NCI-H1105 treated with DMSO at 0.1 percent for 48 hours (cell line): ENCODE data around the gene LRPAP1.
"Not testable (repeated sequence)": the region's sequence is repeated elsewhere in the genome, so short reads cannot be mapped to it uniquely, and the experiment has no call there.

Experiments
- DNase-seq: peaks from one replicate; lab custom pipeline; 2025; lab: John Stamatoyannopoulos, UW

LRPAP1 gene

DNA sequence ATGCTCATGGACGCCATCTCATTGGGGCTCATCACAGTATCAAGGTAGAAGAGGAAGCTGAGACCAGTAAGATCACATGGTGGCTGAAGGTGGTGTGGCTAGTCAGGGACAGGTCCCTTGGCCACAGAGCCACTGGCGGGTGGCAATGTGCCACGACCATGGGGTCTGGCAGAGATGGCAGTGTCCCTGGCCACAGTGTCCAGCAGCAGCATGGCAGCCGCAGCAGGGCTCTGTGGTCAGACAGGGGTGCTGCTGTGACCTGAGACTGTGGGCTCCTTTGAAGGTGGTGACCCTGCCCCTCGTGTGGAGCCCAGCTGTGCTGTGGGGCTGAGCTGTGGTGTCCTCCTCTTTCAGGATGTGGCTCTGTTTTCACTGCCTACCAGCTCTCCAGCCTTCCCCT, 71.3 kb downstream of the LRPAP1 start:
- no peak for DNase-seq

DNA sequence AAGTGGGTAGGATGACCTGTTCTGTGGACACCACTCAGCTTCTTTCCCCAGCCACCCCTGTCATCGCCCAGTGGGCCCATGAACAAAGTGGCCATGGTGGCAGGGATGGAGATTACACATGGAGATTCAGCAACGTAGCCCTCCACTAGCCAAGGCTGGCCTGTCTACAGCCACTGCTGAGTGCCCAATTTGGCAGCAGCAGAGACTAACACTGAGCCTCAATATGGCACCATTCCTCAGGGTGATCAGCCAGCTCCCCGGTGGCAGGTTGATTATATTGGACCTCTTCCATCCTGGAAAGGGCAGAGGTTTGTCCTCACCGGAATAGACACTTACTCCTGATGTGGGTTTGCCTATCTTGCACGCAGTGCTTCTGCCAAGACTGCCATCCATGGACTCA, 73.1 kb downstream of the LRPAP1 start:
- not testable (repeated sequence) for DNase-seq

DNA sequence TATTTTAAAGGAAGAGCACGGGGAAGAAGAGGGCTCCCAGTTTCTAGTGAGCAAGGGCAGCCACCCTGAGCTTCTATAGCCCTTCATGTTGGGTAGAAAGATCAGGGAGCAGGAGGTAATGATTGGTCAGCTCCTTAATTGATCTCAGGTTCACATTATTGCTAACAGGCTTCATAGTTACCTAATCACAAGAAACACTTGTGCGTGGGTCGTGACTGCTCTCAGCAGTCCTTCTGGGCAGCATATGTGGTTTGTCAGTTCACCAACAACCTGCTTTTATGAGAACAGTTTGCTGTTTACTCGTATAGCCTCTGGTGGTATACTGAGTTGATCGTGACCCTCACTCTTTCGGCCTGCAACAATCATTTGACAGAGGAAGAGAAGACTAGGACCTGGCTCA, 73.9 kb downstream of the LRPAP1 start:
- no peak for DNase-seq

DNA sequence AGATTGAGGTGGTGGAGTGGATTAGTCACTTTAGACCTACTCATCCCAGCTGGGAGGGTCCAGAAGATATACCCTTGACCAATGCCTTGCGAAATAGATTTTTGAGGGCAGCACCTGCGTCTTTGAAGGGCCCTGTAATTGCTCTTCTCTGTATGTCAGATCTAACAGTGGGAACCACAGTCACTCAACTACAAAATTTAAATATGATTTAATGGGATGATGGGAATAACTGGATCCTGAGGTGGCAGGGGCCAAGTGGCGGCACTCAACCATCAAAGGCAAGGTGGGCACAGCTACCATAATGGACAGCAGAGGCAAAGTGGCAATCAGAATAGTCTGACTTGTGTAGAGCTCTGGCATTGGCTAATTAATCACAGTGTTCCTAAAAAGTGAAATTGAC, 76.6 kb downstream of the LRPAP1 start:
- DNase-seq = not testable (repeated sequence)
